GM23338 (cell line): ENCODE data around the gene CBARP. TPM values are rescaled to one million over a fixed set of nuclear protein-coding genes. Genes with fewer than 3 reads are reported as not detected.

Experiments
- ATAC-seq: fragments of 200-7000 bp; cut with Tn5 transposase; 3 replicates; pipeline ENCODE4 v1.9.1; 2020
- DNase-seq: peaks from one replicate; pipeline ENCODE4 v3.0.0-alpha.2; 2015; ENCODE audit warnings: low spot score
- H2AFZ ChIP-seq: fragments of 200-600 bp; sonication (generic); 2 replicates; pipeline ENCODE4 v1.8.0; 2016; ENCODE audit warnings: antibody characterized with exemption, mild to moderate bottlenecking, moderate library complexity
- H3F3A ChIP-seq: fragments of 200-600 bp; sonication (generic); replicated peaks from 2 replicates; pipeline ENCODE4 v1.8.0; 2017; ENCODE audit warnings: antibody characterized with exemption, mixed run types, low read depth
- H3K27ac ChIP-seq: fragments of 200-600 bp; sonication (generic); 2 replicates; pipeline ENCODE4 v1.6.1; 2016; ENCODE audit warnings: low read depth
- H3K27me3 ChIP-seq: fragments of 200-600 bp; sonication (generic); 2 replicates; pipeline ENCODE4 v1.8.0; 2016; ENCODE audit warnings: mild to moderate bottlenecking, mixed run types, moderate library complexity; ENCODE audit not compliant: insufficient read depth
- H3K36me3 ChIP-seq: fragments of 200-600 bp; sonication (generic); 2 replicates; pipeline ENCODE4 v1.8.0; 2016; ENCODE audit warnings: mild to moderate bottlenecking; ENCODE audit not compliant: insufficient read depth
- H3K4me1 ChIP-seq: fragments of 200-600 bp; sonication (generic); 2 replicates; pipeline ENCODE4 v1.8.0; 2016; ENCODE audit warnings: mild to moderate bottlenecking, moderate library complexity; ENCODE audit not compliant: insufficient read depth
- H3K4me2 ChIP-seq: fragments of 200-600 bp; sonication (generic); 2 replicates; pipeline ENCODE4 v1.7.1; 2017; ENCODE audit warnings: mixed run types
- H3K4me3 ChIP-seq: fragments of 200-600 bp; sonication (generic); 2 replicates; pipeline ENCODE4 v1.6.1; 2016; ENCODE audit warnings: mixed run types
- H3K79me2 ChIP-seq: fragments of 200-600 bp; sonication (generic); replicated peaks from 2 replicates; pipeline ENCODE4 v1.8.0; 2017; ENCODE audit warnings: mild to moderate bottlenecking; ENCODE audit not compliant: insufficient read depth
- H3K9me2 ChIP-seq: fragments of 200-600 bp; sonication (generic); 2 replicates; pipeline ENCODE4 v1.8.0; 2017; ENCODE audit not compliant: insufficient read depth
- H4K20me1 ChIP-seq: fragments of 200-600 bp; sonication (generic); replicated peaks from 2 replicates; pipeline ENCODE4 v1.8.0; 2017; ENCODE audit warnings: mild to moderate bottlenecking; ENCODE audit not compliant: insufficient read depth
- H3K27ac Mint-ChIP-seq: 2 replicates; pipeline ENCODE4 v1.8.0; 2020; ENCODE audit warnings: inconsistent platforms, mild to moderate bottlenecking, moderate library complexity, mixed read lengths
- H3K27me3 Mint-ChIP-seq: 3 replicates; pipeline ENCODE4 v1.8.0; 2022; ENCODE audit warnings: low read depth, mild to moderate bottlenecking, moderate library complexity, mixed read lengths, inconsistent platforms; ENCODE audit not compliant: insufficient read depth, poor library complexity
- H3K36me3 Mint-ChIP-seq: 3 replicates; pipeline ENCODE4 v1.8.0; 2021; ENCODE audit warnings: low read depth, mild to moderate bottlenecking, inconsistent platforms, moderate library complexity, mixed read lengths
- H3K4me1 Mint-ChIP-seq: 3 replicates; pipeline ENCODE4 v1.8.0; 2020; ENCODE audit warnings: mild to moderate bottlenecking, inconsistent platforms, mixed read lengths
- H3K4me3 Mint-ChIP-seq: 3 replicates; pipeline ENCODE4 v1.8.0; 2021; ENCODE audit warnings: moderate library complexity, mild to moderate bottlenecking, inconsistent platforms, mixed read lengths
- H3K9me3 Mint-ChIP-seq: 3 replicates; pipeline ENCODE4 v1.8.0; 2020; ENCODE audit warnings: moderate library complexity, mild to moderate bottlenecking, inconsistent platforms, mixed read lengths
- CREB1 ChIP-seq: fragments of 250-450 bp; sonication (Bioruptor Pico); IDR thresholded peaks from 2 replicates; pipeline ENCODE4 v1.5.0; 2020; ENCODE audit warnings: low read depth, mild to moderate bottlenecking, moderate library complexity
- CTCF ChIP-seq, 2 experiments: fragments of 200-600 bp in 1 of 2; sonication (generic) in 1 of 2; conservative IDR thresholded peaks; 2 replicates each; pipeline versions ENCODE4 v1.5.1 to v1.6.1; 2016 to 2017; ENCODE audit warnings: antibody characterized with exemption in 2 of 2, low read depth in 2 of 2, mild to moderate bottlenecking in 2 of 2, moderate library complexity in 1 of 2
- ETS1 ChIP-seq: IDR thresholded peaks from 2 replicates; pipeline ENCODE4 v1.6.1; 2016; ENCODE audit warnings: antibody characterized with exemption
- EZH2 ChIP-seq: fragments of 200-600 bp; sonication (generic); IDR thresholded peaks from one replicate; pipeline ENCODE4 v1.8.0; 2017; ENCODE audit warnings: antibody characterized with exemption, mild to moderate bottlenecking, low read depth; ENCODE audit not compliant: unreplicated experiment
- EZH2phosphoT487 ChIP-seq: fragments of 200-600 bp; sonication (generic); IDR thresholded peaks from one replicate; pipeline ENCODE4 v1.8.1; 2018; ENCODE audit warnings: antibody characterized with exemption; ENCODE audit not compliant: unreplicated experiment
- JUNB ChIP-seq: IDR thresholded peaks from one replicate; pipeline ENCODE4 v1.6.1; 2016; ENCODE audit warnings: antibody characterized with exemption; ENCODE audit not compliant: unreplicated experiment
- NANOG ChIP-seq: IDR thresholded peaks from 2 replicates; pipeline ENCODE4 v1.6.1; 2016; ENCODE audit warnings: antibody characterized with exemption, borderline replicate concordance
- POLR2AphosphoS5 ChIP-seq: IDR thresholded peaks from 2 replicates; pipeline ENCODE4 v1.6.1; 2016; ENCODE audit warnings: antibody characterized with exemption, low read depth
- REST ChIP-seq: IDR thresholded peaks from one replicate; pipeline ENCODE4 v1.6.1; 2018; ENCODE audit warnings: antibody characterized with exemption; ENCODE audit not compliant: unreplicated experiment
- STAT1 ChIP-seq: IDR thresholded peaks from one replicate; pipeline ENCODE4 v1.6.1; 2016; ENCODE audit warnings: antibody characterized with exemption; ENCODE audit not compliant: unreplicated experiment
- ZNF114 ChIP-seq: fragments of 250-450 bp; sonication (Bioruptor Pico); IDR thresholded peaks from 2 replicates; pipeline ENCODE4 v1.5.0; 2020; ENCODE audit warnings: mild to moderate bottlenecking, moderate library complexity
- ZNF331 ChIP-seq: fragments of 250-450 bp; sonication (Bioruptor Pico); IDR thresholded peaks from 2 replicates; pipeline ENCODE4 v1.5.0; 2020; ENCODE audit warnings: low read depth, mild to moderate bottlenecking, moderate library complexity
- polyA plus RNA-seq: library from polyadenylated mRNA; unstranded; fragments of >200 nt; fragmentation: Nextera tagmentation; extraction: Ambion mirVana; gene quantifications from 2 replicates; pipeline ENCODE4 v1.2.1, GENCODE V29; 2016
- total RNA-seq: library from RNA; depleted of rRNA; stranded (reverse); fragments of >200 nt; shearing (Covaris generic); gene quantifications from 2 replicates; pipeline ENCODE4 v1.2.3, GENCODE V29; 2014
- TF ChIP-seq, protein P1 (sequence below): fragments of 250-450 bp; sonication (Bioruptor Pico); IDR thresholded peaks from 2 replicates; pipeline ENCODE4 v1.5.0; 2020; ENCODE audit warnings: mild to moderate bottlenecking, moderate library complexity

Gene CBARP
- total and polyA plus RNA-seq, 2 experiments from 2014 or later: 2.0 to 14.1 TPM

- peaks cover 9% of the 10 kb centered on the region; the same call in 2 of the 3 replicates for H3K4me1 Mint-ChIP-seq
- H3K4me3 Mint-ChIP-seq: no peak overlapping the region
- TF ChIP-seq ZNF331 (no peak), NANOG (no peak), EZH2 (no peak), JUNB (no peak), EZH2phosphoT487 (no peak), ETS1 (no peak), CREB1 (CRISPR knock-in tag) (no peak), REST (no peak), CTCF (conservative IDR thresholded peaks at IDR 0.05; ENCODE audit: low read depth in 2 of 2) (no peak), POLR2AphosphoS5 (no peak), STAT1 (no peak), ZNF114 (CRISPR knock-in tag) (no peak)
- TF ChIP-seq, protein P1, sequence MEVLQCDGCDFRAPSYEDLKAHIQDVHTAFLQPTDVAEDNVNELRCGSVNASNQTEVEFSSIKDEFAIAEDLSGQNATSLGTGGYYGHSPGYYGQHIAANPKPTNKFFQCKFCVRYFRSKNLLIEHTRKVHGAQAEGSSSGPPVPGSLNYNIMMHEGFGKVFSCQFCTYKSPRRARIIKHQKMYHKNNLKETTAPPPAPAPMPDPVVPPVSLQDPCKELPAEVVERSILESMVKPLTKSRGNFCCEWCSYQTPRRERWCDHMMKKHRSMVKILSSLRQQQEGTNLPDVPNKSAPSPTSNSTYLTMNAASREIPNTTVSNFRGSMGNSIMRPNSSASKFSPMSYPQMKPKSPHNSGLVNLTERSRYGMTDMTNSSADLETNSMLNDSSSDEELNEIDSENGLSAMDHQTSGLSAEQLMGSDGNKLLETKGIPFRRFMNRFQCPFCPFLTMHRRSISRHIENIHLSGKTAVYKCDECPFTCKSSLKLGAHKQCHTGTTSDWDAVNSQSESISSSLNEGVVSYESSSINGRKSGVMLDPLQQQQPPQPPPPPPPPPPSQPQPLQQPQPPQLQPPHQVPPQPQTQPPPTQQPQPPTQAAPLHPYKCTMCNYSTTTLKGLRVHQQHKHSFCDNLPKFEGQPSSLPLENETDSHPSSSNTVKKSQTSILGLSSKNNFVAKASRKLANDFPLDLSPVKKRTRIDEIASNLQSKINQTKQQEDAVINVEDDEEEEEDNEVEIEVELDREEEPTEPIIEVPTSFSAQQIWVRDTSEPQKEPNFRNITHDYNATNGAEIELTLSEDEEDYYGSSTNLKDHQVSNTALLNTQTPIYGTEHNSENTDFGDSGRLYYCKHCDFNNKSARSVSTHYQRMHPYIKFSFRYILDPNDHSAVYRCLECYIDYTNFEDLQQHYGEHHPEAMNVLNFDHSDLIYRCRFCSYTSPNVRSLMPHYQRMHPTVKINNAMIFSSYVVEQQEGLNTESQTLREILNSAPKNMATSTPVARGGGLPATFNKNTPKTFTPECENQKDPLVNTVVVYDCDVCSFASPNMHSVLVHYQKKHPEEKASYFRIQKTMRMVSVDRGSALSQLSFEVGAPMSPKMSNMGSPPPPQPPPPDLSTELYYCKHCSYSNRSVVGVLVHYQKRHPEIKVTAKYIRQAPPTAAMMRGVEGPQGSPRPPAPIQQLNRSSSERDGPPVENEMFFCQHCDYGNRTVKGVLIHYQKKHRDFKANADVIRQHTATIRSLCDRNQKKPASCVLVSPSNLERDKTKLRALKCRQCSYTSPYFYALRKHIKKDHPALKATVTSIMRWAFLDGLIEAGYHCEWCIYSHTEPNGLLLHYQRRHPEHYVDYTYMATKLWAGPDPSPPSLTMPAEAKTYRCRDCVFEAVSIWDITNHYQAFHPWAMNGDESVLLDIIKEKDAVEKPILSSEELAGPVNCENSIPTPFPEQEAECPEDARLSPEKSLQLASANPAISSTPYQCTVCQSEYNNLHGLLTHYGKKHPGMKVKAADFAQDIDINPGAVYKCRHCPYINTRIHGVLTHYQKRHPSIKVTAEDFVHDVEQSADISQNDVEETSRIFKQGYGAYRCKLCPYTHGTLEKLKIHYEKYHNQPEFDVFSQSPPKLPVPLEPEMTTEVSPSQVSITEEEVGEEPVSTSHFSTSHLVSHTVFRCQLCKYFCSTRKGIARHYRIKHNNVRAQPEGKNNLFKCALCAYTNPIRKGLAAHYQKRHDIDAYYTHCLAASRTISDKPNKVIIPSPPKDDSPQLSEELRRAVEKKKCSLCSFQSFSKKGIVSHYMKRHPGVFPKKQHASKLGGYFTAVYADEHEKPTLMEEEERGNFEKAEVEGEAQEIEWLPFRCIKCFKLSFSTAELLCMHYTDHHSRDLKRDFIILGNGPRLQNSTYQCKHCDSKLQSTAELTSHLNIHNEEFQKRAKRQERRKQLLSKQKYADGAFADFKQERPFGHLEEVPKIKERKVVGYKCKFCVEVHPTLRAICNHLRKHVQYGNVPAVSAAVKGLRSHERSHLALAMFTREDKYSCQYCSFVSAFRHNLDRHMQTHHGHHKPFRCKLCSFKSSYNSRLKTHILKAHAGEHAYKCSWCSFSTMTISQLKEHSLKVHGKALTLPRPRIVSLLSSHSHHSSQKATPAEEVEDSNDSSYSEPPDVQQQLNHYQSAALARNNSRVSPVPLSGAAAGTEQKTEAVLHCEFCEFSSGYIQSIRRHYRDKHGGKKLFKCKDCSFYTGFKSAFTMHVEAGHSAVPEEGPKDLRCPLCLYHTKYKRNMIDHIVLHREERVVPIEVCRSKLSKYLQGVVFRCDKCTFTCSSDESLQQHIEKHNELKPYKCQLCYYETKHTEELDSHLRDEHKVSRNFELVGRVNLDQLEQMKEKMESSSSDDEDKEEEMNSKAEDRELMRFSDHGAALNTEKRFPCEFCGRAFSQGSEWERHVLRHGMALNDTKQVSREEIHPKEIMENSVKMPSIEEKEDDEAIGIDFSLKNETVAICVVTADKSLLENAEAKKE (CRISPR knock-in tag): no peak
- DNase-seq (no peak), ATAC-seq (no peak)
- Histone ChIP-seq H3K4me2 (no peak overlapping the region), H3K27me3 (no peaks in the 10 kb centered on the region), H3K27ac (no peak overlapping the region), H3K79me2 (peaks cover 28% of the 10 kb centered on the region), H3K4me3 (no peak overlapping the region), H3K36me3 (no peaks in the 10 kb centered on the region), H4K20me1 (peaks cover 12% of the 10 kb centered on the region; the same call in 1 of the 2 replicates), H3F3A (peaks cover 23% of the 10 kb centered on the region), H3K9me2 (no peaks in the 10 kb centered on the region), H3K4me1 (peaks cover 6% of the 10 kb centered on the region; the same call in 1 of the 2 replicates), H2AFZ (no peak overlapping the region)
- H3K36me3 Mint-ChIP-seq: peaks cover 2% of the 10 kb centered on the region; the same call in 1 of the 3 replicates
- H3K9me3 Mint-ChIP-seq: no peaks in the 10 kb centered on the region
- peaks cover 10% of the 10 kb centered on the region for H3K27me3 Mint-ChIP-seq
- no peak overlapping the region for H3K27ac Mint-ChIP-seq
Observed at GRCh38 chr19:1221904-1222255, 15.9 kb downstream of the CBARP start.
